Fibroblast of skin of left biceps (primary cell): ENCODE data around the gene TSPAN13.

Experiments used
- DNase-seq, 2 experiments: peaks; one replicate each; pipeline ENCODE4 v3.0.0-alpha.2; 2013; ENCODE audit warnings: low read depth in 2 of 2

Gene TSPAN13

DNA sequence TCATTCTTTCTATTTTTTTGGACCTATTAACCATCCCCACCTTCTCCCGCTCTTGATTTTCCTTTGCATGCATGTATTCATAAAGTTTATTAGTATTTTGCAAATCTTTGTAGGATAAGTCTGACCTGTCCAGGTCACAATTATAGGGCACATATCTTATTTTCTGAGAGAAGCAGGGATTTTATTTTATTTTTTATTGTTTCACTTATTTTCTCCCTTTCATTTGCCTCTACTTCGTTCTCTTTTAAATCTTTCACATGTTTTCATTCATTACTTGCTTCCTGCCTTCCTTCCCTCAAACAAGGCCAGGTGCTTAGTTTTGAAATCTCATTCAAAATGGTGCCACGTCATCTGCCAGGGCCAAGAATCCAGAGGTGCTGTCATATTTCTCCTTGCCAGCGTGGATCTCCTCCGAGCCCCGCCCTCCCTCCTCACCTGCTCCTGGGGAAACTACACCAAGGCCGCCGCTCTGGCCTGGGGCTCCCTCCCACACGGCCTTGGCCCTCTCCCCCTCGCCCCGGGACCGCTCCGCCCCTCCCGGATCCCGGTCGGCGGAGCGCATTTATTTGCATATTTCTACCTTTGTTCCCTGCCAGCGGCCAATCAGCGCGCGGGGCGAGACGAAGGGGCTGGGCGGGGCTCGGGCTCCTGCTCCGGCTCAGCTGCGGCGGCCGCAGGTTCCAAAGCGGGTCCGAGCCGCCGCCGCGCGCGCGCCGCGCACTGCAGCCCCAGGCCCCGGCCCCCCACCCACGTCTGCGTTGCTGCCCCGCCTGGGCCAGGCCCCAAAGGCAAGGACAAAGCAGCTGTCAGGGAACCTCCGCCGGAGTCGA is at the start of gene TSPAN13:
Gene TSPAN13, plus strand, starts transcription at position 654 of the 830 bp plus-strand sequence. CDS start 213 bp downstream, outside the sequence.
- DNase-seq, result peak in 1 of 2 experiments; percentile 11

DNA sequence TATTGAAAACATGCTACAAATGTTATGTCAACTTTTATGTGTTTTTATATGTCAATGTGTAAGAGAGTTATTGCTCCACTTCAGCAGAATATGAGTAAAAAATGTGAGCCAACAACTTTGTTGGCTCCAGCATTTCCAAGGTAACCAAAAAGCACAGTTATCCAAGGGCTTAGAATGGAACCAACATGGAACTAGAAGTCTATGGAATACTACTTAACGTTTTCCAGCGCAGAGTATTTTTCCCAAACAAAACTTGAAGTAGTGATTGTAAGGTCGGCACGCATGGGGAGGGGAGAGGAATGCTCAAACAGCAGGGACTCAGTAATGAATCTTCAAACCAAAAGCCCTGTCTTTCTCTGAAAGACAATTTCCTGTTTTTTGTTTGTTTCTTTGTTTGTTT is 45.0 kb upstream of the TSPAN13 start:
- DNase-seq, result no peak

DNA sequence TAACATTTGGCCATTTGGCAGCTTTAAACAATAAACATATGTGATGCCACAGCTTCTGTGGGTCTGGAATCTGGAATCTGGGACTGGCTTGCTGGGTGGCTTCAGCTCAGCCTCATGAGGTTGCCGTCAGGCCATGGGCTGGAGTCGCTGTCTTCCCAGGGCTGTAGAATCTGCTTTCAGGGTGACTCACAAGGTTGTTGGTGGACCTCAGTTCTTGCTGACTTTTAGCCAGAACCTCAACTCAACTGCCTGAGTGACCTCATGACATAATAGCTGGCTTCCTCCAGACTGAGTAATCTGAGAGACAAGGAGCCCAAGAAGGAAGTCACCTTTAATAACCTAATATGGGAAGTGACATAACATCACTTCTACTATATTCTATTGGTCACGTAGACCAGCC is 44.6 kb upstream of the TSPAN13 start:
- DNase-seq, result peak; percentile 64 to 66

DNA sequence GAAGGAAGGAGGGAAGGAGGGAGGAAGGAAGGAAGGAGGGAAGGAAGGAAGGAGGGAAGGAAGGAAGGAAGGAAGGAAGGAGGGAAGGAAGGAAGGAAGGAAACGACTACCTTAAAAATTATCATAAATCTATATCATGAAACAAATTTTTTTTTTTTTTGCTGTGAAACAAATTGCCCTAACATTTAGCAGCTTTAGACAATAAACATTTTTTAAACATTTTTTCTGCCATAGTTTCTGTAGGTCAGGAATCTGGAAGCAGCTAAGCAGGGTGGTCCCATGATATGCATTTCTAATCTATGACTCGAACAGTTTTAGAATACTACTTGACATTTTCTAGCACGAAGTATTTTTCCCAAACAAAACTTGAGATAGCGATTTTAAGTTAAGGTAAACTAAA is 42.9 kb upstream of the TSPAN13 start:
- no peak for DNase-seq

DNA sequence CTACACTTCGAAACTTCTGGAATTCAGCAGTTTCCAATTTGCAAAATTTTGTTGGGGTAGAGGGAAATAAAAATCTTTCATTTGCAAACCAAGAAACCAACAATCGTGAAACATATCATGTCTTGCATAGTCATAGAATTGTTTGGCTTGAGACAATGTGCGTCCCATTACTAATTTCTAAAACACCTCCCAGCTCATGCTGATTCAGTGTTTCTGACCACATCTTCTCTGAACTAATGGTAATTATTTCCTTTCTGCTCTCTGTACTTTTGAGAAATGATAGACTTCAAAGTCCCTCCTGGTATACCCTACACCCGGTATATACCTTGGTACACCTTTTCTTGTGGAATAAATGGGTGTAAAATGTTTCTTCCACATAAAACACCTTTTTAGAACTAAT is 41.8 kb upstream of the TSPAN13 start:
- DNase-seq, result no peak

DNA sequence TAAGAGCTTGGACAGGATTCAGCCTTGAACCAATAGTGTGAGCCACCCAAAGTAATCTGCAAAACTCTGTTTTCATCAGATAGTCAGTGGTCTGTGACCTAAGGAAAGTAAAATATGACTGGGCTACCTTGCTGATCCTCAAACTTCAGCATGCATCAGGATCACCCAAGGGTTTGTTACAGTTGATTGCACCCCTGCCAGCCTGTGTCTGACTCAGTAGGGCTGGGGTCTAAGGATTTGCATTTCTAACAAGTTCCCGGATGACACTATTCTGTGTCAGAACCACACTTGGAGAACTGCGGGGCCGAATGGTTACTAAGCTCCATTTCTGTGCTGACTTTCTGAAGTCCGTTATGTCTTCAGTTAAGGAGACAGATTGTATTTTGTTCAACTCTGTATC is 40.6 kb upstream of the TSPAN13 start:
- no peak for DNase-seq

DNA sequence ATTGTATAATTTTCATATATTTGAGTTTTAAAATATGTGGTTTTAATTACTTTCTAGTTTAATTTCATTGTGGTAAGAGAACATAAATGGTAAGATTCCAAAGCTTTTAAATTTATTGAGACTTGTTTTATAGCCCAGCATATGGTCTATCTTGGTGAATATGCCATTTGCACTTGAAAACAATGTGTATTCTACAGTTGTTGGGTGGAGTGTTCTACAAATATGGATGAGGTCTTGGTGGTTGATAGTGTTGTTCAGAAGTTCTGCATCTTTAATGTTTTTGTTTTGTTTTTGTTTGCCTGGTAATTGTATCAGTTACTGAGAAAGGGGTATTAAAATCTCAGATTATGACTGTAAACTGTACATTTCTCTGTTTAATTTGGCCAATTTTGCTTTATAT is 37.6 kb upstream of the TSPAN13 start:
- no peak for DNase-seq

DNA sequence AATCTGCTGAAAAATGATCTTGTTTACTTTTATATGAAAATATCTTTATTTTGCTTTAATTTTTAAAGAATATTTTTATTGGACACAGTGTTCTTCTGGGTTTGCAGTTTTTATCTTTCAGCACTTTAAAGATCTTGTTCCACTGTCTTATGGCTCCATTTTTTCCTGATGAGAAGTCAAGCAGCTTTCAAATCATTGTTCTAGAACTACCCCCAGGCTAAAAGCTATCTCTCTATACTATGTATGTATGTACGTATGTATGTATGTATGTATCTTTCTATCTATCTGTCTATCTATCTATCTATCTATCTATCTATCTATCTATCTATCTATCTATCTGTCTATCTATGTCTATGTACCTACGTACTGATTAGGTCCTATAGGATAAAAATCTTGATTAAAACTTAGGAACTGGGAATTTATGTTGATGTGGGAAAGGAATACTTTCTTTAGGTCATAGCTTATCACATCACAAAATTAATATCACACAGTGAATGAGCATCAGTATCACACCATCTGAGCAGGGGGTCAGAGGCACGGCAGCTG is 35.4 kb upstream of the TSPAN13 start:
- DNase-seq, result no peak

DNA sequence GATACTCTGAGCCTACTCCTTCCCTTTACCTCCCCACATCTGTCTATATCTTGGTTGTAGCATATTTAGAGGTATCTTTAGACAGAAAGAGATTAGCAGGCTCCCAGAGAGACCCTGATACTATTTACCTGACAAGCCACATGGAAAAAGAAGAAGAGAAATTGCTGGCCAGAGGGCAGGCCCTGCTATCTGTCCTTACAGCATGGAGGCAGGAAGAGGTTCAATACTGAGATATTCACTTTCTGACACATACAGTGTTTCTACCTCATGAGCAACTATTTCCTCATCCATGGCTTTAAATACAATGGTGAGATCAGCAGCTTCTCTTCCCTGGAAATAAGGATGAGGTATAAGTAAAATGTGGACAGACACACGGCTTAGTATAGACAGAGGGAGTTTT is 33.9 kb upstream of the TSPAN13 start:
- no peak for DNase-seq

DNA sequence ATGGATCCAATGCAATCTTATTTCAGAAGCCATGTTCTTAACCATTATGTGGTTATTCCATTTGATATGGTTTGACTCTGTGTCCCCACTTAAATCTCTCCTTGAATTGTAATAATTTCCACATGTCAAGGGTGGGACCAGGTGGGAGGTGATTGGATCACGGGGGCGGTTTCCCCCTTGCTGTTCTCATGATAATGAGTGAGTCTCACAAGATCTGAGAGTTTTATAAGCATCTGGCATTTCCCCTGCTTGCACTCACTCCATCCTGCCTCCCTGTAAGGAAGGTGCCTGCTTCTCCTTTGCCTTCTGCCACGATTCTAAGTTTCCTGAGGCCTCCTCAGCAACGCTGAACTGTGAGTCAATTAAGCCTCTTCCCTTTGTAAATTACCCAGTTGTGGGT is 32.0 kb upstream of the TSPAN13 start:
- DNase-seq, result no peak

DNA sequence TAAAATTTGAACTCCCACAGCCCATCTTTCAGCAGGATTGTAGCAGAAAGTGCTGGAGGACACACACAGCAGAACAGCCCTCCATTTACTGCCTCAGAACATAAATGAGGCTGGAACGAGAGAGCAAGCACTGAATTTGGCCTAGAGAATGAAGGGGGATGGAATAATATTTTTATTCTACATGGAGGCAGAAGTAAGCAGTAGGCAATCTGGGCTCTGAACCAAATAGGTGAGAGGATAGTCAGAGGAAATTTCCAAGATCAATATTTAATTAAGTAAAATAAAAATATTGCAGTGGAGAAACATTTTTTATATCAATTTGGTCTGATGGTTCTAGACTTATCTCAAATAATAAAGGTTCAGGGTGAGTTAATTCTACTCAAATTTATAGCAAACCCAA is 29.2 kb upstream of the TSPAN13 start:
- no peak for DNase-seq

DNA sequence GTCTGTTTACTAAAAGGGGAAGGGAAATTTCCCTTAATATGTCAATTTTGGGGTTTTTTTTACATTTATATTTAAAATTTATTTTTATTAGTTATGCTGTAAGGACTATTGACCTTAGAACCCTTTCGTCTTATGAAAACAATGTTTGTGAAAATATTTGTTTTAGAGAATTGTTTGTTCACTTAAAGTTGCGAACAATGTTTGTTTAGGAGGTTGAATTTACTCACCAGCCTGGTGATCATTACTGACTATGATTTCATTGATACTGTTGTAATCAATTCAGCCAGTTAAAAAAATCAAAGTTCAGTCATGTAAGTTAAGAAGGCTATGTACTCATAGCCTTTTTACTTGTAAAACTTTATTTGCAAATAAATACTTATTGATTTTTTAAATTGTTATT is 27.4 kb upstream of the TSPAN13 start:
- DNase-seq, result no peak

DNA sequence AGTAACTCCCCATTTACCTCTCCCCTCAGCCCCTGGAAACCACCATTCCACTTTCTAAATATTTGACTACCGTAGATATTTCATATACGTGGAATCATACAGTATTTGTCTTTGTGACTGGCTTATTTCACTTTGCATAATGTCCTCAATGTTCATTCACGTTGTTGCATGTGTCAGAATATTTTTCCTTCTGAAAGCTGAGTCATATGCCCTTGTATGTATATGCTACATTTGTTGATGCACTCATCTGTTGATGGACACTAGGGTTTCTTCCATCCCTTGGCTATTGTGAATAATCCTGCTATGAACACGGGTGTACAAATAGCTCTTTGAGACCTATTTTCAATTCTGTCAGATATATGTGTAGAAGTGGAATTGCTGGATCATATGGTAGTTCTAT is 25.8 kb upstream of the TSPAN13 start:
- DNase-seq, result no peak

DNA sequence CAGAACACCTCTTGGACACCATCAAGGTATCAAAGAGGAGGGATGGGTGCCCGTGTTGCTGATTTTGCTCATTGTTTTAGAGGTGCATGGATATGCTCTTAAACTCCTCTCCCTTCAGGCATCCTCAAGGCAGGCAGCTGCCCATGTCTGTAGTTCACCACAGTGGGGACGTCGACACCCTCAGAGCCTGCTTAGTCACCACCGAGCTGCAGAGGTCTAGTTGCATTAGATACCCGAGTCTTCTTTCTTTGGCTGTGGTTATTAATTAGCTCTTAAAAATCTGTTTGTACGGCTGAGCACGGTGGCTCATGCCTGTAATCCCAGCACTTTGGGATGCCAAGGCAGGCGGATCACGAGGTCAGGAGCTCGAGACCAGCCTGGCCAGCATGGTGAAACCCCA is 24.7 kb upstream of the TSPAN13 start:
- no peak for DNase-seq

DNA sequence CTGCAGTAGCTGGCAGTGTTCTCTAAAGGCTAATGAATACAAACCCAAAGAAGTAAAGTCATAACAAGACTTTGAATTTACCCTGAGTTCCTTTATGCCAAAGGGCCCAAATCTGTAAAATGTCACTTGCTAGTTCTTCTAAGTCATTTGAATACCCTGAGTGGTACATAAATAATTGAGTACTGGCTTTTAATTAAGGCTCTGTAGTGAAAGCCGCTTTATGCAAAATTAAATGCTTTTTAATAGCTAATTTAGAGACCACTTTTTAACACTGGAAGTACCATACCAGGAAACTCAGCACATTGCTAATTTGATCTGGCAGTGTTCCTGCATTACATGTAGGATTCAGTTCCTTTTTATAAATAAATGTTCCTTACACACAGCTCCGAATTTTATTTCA is 24.0 kb upstream of the TSPAN13 start:
- no peak for DNase-seq

DNA sequence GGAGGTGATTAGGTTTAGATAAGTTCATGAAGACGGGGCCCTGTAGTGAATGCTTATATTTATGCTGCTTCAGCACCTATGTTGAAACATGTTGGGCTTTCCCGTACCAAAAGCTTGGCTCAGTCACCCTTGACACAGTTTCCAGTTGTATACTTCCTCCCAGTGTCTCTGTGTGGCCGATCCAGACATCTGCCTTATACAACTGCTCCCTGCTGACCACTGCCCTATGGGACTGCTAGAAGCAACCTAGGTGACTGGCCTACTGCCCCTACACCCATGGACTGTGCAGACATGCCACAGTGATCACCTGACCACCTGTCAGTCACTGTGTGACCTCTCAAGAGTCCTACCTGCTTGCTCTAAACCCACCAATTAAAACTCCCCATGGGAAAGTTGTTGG is 22.6 kb upstream of the TSPAN13 start:
- DNase-seq, result no peak

DNA sequence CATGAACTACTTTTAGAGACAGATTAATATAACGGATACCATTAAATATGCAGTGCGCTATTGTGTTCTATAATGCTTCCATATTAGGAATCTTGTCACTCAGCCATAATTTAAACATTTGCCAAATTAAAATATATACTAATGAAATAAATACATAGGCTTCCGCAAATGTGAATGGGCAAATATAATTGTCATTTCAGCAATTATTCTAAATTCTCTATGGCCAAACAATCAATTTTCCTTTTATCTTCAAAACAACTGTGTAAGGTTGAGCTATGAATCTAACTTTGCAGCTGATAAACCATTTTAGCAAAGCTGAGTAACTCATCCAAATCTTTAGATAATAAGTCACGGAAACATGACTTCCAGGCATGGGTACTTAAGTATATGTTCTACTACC is 20.7 kb upstream of the TSPAN13 start:
- no peak for DNase-seq

DNA sequence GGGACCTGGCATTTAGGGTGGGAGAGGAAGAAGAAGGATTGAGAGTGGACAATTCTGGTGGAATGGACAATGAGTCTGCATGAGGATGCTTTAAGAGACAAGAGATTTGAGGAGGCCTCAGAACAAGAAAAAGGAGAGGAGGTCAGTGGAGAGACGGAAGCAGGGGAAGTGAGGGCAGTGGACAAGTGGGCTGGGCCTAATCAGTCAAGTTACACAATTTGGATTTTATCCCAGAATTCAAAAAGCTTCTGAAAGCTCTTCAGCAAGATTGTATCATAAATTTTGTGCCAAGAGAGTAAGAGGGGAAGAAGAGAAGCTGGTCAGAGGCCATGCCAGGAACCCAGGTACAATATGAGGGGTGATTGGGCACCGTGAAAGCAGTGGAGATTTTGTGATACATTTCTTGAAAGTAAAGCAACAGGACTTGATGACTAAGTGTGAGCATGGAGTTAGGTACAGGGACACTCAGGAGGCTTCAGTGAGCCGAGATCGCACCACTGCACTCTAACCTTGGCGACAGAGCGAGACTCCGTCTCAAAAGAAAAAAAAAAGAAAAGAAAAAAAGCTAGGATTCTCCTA is 19.3 kb upstream of the TSPAN13 start:
- DNase-seq, result no peak

DNA sequence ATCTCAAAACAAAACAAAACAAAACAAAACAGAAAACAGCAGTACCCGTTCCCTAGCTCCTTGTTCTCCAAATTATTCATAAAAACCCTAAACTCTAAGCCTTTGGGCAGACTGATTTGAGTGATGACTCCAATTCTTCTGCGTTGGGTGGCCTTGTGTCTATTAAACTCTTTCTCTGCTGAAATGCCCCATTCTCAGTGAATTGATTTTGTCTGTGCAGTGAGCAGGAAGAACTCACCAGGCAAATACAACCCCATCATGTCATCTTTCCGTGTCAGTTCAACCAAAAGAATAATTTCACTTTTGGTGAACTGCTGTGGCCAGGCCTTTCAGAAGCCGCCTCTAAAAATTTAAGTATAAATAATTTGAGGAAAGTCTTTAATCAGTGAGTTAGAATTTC is 18.5 kb upstream of the TSPAN13 start:
- DNase-seq, result no peak

DNA sequence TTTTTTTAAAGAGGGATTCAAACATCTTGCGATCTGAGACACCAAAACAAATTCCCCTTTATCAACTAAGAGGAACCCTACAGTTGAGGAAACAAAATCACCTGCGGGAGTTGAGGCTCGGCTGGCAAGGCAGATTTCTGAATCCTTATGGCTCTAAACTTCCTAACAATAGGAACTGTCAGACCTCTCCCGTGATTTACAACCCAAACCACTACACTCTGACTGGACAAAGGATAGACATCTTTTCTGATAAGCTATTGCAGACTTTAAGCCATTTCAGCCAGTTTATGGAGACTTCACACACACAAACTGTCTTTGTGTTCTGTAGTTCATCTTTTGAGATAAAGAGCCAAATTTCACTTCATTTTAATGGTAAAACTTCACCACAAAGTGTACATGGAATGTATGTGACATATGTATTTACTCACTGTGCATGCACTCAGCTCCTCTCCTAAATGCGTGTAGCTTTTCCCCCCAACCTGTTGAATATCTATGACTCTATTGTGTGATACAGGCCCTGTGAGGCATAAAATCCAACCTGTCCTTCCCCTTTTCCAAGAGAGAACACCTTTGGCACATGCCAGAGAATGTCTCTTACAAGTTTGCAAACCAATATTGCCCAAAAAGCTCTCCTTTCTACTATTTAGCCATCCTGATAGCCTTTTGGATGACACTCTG is 15.4 kb upstream of the TSPAN13 start:
- no peak for DNase-seq

DNA sequence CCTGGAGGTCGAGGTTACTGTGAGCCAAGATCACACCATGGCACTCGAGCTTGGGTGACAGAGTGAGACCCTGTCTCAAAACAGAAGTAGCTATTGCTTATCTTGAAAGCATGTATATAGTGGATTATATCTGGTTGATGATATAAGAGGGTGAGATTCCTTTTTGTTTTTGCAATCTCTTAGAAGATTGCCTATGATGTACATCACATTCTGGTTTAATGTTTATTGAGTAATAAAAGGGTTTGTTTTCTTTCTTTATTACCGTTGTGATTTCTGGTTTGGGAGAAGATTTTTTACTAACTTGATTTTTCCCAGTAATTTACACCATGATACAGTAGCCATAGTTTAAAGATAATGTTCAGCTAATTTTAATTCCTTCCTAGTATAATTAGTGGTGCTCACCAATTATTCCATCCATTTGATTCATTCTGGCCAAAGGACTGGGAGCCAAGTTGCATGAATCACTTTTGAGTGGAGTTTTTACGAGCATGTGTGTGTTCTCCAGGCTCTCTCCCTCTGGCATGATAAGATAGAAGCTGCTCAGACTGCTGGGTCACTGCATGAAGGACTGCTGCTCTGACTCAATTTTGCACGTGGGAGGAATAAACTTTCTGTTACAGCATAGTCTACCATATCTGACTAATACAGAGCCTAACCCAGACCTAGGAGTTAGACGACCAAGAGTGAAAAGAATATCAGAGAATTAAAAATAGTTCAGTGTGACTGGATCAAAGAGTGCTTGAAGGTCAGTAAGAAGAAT is 13.5 kb upstream of the TSPAN13 start:
- DNase-seq, result peak; percentile 82 to 84

DNA sequence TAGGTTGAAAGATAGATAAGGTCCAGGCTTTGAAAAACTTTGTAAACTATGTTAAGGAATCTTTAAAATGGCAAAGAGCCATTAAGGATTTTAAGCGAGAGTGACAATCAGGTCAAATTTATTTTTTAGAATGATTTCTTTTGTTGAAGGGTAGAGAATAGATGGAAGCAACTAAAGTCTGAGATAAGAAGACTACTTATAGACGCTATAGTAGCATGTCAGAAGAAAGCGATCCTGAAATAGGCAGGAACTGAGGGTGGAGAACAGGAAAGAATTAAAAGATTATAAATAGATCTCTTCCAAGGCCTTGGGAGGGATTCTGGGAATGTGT is 13.0 kb upstream of the TSPAN13 start:
- DNase-seq, result no peak
